Globus pallidus (tissue), 1 donor: ENCODE measurements around the gene PLEKHO1.

Source experiments
- DNase-seq: peaks from one replicate; pipeline ENCODE4 v3.0.0-alpha.2; 2015; ENCODE audit warnings: low spot score

Gene PLEKHO1

GRCh38 chr1:150150133-150151021, 661 bp downstream of the PLEKHO1 start:
- no peak for DNase-seq

- no peak for DNase-seq
These were observed 1.8 kb downstream of the PLEKHO1 start for GRCh38 chr1:150151291-150152181.

GRCh38 chr1:150152182-150152536, 2.4 kb downstream of the PLEKHO1 start:
- DNase-seq = no peak

- DNase-seq = no peak
These were observed 3.2 kb downstream of the PLEKHO1 start for GRCh38 chr1:150152772-150153456.

- no peak for DNase-seq
These were observed 4.4 kb downstream of the PLEKHO1 start for GRCh38 chr1:150154143-150154542.

- no peak for DNase-seq
These were observed 5.8 kb downstream of the PLEKHO1 start for GRCh38 chr1:150155413-150156071.

- no peak for DNase-seq
These were observed 7.3 kb downstream of the PLEKHO1 start for GRCh38 chr1:150156868-150157603.

- DNase-seq = no peak
These were observed 9.8 kb downstream of the PLEKHO1 start for GRCh38 chr1:150159550-150159949.

- no peak for DNase-seq
These were observed 11.4 kb downstream of the PLEKHO1 start for GRCh38 chr1:150160964-150161621.

- DNase-seq = no peak
These were observed 12.2 kb downstream of the PLEKHO1 start for GRCh38 chr1:150161747-150162581.

GRCh38 chr1:150162582-150162861, 12.8 kb downstream of the PLEKHO1 start:
- DNase-seq = no peak

- DNase-seq = peak; percentile 66
These were observed 13.4 kb downstream of the PLEKHO1 start for GRCh38 chr1:150162862-150163706.

GRCh38 chr1:150164224-150164623, 14.5 kb downstream of the PLEKHO1 start:
- no peak for DNase-seq

- no peak for DNase-seq
These were observed 15.1 kb downstream of the PLEKHO1 start for GRCh38 chr1:150164779-150165178.

- no peak for DNase-seq
These were observed 16.2 kb downstream of the PLEKHO1 start for GRCh38 chr1:150165622-150166612.

GRCh38 chr1:150168960-150169601, 19.4 kb downstream of the PLEKHO1 start:
- no peak for DNase-seq

GRCh38 chr1:150171801-150172200, 22.1 kb downstream of the PLEKHO1 start:
- no peak for DNase-seq
